ENCODE data around the gene SLC32A1. TPM values are rescaled to one million over a fixed set of nuclear protein-coding genes. Genes with fewer than 3 reads are reported as not detected.

Gene SLC32A1, protein sequence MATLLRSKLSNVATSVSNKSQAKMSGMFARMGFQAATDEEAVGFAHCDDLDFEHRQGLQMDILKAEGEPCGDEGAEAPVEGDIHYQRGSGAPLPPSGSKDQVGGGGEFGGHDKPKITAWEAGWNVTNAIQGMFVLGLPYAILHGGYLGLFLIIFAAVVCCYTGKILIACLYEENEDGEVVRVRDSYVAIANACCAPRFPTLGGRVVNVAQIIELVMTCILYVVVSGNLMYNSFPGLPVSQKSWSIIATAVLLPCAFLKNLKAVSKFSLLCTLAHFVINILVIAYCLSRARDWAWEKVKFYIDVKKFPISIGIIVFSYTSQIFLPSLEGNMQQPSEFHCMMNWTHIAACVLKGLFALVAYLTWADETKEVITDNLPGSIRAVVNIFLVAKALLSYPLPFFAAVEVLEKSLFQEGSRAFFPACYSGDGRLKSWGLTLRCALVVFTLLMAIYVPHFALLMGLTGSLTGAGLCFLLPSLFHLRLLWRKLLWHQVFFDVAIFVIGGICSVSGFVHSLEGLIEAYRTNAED
- not detected in 2 replicates for total RNA-seq (2014; rRNA removed; shearing (Covaris generic))

DNA sequence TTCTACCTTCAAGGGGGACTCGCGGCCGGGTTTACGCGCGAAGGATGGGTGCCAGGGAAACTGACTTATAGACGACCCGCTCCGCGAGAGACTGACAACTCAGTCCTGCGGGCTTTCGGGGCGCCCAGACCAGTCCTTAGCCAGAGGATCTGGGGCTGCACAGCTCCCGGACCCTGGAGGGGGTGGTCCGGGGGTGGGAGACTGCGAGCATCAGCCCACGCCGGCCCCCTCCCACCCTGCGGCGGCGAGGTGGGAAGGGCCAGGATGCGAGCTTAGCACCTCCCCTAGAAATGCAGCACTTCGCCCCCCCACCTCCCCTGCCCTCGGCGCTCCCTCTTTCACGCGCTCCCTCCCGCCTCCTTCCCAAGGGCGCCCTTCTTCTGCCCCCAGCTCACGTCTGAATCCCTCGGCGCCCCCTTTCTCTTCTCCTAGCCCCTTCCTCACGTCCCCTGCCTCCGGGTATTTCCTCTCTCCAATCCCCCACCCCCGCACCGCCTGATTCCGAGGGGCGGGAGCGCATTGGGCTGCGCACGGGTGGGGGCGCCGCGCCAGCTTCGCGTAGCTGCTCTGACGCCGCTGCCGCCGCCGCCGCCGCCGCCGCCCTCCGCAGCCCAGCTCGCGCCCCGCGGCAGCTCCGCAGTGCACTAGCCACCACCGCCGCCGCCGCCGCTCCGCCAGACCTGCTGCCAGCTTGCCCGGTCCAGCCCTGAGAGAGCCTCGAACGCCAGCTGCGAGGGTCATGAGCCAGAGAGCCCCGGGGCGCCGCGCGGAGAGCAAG, at the start of gene SLC32A1:
TSS of gene SLC32A1 (plus strand) at position 639 of the 778 bp plus-strand sequence. CDS start 239 bp downstream, outside the sequence.

DNA sequence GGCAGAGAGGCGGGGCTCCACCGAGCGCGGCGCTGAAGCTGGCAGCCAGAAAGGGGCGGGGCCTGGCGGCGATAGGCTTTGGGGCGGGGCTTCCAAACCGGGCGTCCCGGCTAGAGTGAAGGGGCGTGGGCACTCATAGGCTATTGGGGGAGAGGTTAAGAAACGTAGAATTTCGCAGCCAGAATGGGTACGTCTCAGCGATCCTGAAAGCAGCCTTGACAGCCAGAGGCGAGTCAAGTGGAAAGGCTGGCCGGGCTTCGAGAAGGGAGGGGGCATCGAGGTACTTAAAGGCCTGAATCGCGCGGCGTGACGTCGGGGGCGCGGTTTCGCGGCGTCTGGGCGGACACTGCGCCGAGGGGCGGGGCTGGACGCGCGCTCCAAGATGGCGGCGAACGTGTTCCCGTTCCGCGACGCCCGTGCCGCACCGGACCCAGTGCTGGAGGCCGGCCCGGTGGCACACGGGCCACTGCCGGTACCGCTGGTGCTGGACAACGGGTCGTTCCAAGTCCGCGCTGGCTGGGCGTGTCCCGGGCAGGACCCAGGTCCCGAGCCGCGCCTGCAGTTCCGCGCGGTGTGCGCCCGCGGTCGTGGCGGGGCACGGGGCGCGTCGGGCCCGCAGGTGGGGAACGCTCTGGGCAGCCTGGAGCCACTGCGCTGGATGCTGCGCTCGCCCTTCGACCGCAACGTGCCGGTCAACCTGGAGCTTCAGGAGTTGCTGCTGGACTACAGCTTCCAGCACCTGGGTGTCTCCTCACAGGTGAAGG, 24.0 kb downstream of the SLC32A1 start, which contains the start of gene ACTR5:
TSS of gene ACTR5 (plus strand) at position 364 of the 764 bp plus-strand sequence. CDS start at position 383, 19 bp downstream.

Small RNAs within 50 kb of the gene (small RNA-seq; reads per million reads assigned to genes)
- gene RF00017 = not detected

Other genes with a start within 250 kb of the SLC32A1 start
- gene ADIG, start 143.3 kb upstream of the SLC32A1 start, total RNA-seq (2014; rRNA removed; shearing (Covaris generic)) = not detected in 2 replicates
- gene ARHGAP40, start 122.7 kb upstream of the SLC32A1 start, total RNA-seq (2014; rRNA removed; shearing (Covaris generic)) = not detected in 2 replicates
- gene ACTR5, start 24.0 kb downstream of the SLC32A1 start, total RNA-seq (2014; rRNA removed; shearing (Covaris generic)) = 8.4 and 9.9 TPM in 2 replicates
- 0.03 and 0.08 TPM in 2 replicates for gene PPP1R16B, start 81.2 kb downstream of the SLC32A1 start, total RNA-seq (2014; rRNA removed; shearing (Covaris generic))
- gene FAM83D, start 201.9 kb downstream of the SLC32A1 start, total RNA-seq (2014; rRNA removed; shearing (Covaris generic)) = 49.2 and 51.1 TPM in 2 replicates
- gene DHX35, start 237.9 kb downstream of the SLC32A1 start, total RNA-seq (2014; rRNA removed; shearing (Covaris generic)) = 16.2 and 17.7 TPM in 2 replicates

Measured in A375 (cell line).